Subcutaneous adipose tissue (tissue), 4 donors: Measurements from ENCODE around the gene OGDH. TPM values are rescaled to one million over a fixed set of nuclear protein-coding genes. Genes with fewer than 3 reads are reported as not detected.

Source experiments
- total RNA-seq, 4 donors: library from RNA; depleted of rRNA; stranded (reverse); fragments of >200 nt; gene quantifications; one replicate each; pipeline ENCODE4 v1.1.0, GENCODE V29; 2016
- TF ChIP-seq, protein P1 (sequence below): fragments of 450-650 bp; IDR thresholded peaks from one replicate; pipeline ENCODE4 v1.5.1; 2016; ENCODE audit warnings: low read depth, mild to moderate bottlenecking, control low read depth, antibody characterized with exemption, moderate library complexity

The OGDH gene
- total RNA-seq, 4 donors from 2014 or later: 62.3 to 93.6 (median 68.5) TPM

DNA sequence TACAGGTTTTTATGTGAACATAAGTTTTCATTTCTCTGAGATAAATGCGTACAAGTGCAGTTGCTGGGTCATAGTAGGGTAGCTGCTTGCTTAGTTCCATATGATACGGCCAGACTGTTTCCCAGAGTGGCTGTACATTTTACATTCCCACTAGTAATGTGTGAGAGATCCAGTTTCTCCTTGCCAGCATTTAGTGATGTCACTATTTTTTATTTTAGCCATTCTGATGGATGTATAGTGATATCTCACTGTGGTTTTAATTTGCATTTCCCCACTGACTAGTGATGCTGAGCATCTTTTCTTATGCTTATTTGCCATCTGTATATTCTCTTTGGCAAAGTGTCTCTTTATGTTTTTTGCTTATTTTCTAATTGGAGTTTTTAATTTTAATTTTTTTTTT, 146.4 kb downstream of the OGDH start:
- TF ChIP-seq, protein P1, sequence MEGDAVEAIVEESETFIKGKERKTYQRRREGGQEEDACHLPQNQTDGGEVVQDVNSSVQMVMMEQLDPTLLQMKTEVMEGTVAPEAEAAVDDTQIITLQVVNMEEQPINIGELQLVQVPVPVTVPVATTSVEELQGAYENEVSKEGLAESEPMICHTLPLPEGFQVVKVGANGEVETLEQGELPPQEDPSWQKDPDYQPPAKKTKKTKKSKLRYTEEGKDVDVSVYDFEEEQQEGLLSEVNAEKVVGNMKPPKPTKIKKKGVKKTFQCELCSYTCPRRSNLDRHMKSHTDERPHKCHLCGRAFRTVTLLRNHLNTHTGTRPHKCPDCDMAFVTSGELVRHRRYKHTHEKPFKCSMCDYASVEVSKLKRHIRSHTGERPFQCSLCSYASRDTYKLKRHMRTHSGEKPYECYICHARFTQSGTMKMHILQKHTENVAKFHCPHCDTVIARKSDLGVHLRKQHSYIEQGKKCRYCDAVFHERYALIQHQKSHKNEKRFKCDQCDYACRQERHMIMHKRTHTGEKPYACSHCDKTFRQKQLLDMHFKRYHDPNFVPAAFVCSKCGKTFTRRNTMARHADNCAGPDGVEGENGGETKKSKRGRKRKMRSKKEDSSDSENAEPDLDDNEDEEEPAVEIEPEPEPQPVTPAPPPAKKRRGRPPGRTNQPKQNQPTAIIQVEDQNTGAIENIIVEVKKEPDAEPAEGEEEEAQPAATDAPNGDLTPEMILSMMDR: no peak

DNA sequence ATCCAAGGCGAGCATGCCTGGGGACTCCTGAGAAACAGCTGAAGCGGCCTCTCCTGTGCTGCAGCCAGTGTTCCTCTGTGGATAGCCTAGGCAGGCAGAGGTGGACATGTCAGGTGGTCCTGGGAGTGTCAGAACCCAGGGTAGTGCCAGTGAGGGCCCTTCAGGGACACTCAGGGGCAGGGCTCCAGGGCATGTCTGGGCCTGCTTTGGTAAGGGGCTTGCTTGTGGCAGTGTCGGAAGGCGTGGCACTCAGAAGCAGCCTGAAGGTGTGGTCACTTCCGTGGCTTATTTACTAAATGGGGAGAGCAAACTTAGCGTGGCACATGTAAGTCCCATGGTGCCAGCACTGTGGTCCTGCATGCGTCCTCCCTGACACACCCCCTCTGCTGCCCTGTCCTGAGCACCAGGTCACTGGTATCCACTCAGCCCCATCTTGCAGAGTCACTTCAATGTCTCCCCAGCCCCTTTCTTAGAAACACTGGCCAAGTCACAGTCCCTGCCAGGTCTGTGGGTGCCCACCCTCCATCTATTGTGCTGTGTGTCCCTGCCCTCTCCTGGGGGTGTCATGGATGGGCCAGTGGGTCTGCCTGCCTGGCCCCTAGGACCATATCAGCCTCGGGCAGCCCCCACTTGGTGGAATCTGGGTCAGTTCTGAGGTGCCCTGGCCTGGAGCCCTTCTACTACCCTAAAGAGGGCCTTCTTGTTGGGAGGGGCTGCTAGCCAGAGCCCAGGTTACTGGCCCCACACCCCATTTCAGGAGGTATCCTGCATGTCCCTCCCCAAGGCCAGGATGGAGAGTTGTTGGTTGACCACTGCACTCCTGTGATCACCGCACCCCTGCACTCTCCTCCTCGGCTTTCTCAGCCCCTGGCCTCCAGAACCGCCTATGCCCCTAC, 148.6 kb downstream of the OGDH start:
- TF ChIP-seq, protein P1: no peak

DNA sequence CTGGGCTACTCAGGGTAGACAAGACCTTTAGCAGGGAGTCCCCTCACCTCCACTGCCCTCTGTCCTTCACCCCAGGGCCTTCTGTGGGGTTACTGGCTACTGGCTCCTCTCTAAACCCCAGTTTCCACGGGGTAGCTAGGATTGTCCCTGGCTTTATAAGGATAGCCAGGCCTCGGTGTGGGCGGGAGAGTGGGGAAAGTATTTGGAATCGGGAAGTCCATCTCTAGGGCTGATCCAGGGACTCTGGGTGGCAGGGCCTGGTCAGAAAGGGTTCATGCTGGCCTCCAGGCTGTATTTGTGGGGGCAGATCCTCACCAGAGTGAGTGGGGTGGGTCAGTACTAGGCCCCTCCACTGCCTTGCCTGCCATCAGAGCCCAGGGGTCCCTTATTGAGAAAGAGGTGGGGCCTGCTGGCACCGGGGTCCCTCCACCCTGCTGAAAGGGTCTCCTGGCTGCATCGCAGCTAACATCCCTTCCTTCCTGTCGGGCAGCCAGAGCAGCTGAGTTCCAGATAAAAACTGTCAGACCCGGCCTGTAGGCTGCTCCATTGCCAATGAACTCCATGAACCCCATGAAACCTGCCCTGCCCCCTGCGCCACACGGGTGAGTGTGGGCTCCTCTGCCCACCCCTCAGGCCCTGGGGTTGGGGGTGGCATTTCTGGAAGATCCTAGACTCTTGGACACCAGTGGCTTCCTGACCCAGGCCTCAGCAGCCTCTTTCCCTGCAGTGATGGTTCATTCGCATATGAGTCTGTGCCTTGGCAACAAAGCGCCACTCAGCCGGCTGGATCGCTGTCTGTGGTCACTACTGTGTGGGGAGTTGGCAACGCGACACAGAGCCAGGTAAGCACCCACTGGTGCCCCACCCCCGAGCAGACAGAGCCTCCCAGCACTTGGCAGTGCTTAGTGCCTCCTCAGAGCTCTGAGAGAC, 149.5 kb downstream of the OGDH start:
- TF ChIP-seq, protein P1: no peak

DNA sequence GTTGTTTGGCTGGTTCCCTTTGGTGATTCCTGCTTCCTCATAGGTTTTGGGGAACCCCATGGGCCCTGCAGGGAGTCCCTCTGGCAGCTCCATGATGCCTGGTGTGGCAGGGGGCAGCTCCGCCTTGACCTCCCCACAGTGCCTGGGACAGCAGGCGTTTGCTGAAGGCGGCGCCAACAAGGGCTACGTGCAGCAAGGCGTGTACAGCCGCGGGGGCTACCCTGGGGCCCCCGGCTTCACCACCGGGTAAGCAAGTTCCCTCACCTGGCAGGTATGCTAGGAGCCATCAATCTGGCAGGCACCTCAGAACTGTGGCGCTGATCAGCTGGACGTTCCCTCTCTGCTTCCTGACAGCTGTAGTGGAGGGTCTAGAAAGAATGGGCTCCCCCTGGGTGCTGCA, 150.5 kb downstream of the OGDH start:
- TF ChIP-seq, protein P1: no peak

DNA sequence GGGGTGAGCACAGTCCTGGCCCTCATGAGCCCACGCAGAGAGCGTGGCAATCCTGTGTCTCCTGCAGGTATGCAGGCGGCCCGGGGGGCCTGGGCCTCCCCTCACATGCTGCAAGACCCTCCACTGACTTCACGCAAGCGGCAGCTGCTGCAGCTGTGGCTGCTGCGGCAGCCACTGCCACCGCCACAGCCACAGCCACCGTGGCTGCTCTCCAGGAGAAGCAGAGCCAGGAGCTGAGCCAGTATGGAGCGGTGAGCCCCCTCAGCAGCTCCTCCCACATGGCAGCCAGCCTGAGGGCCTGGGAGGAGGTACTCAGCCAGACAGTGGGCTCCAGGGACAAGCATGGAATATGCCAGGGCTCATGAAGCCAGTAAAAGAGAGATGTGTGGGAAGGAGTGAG, 150.9 kb downstream of the OGDH start:
- TF ChIP-seq, protein P1: no peak

DNA sequence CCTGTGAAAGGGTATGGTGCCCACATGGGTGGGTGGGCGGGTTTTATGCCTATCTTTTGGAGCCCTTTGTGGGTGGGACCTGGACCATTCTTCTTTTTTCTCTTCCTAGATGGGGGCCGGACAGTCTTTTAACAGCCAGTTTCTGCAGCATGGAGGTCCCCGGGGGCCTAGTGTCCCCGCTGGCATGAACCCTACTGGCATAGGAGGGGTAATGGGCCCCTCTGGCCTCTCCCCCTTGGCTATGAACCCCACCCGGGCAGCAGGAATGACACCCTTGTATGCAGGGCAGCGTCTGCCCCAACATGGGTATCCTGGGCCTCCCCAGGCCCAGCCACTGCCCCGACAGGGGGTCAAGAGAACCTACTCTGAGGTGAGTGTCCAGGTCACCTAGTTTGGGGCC, 151.3 kb downstream of the OGDH start:
- TF ChIP-seq, protein P1: no peak

Other genes starting within 250 kb of the OGDH start
- 10 to 100 TPM; 29.7 to 66.7 (median 40.0) TPM for gene NUDCD3, start 116.0 kb upstream of the OGDH start, total RNA-seq
- 1 to 10 TPM in 1 of 4 donors, under 1 TPM in 2, not detected in 1; 0.17 to 3.2 (median 0.22) TPM for gene NPC1L1, start 65.3 kb upstream of the OGDH start, total RNA-seq
- gene DDX56, start 32.7 kb upstream of the OGDH start, total RNA-seq: 10 to 100 TPM; 33.3 to 59.9 (median 46.9) TPM
- 100 to 1,000 TPM in 3 of 4 donors, 10 to 100 TPM in 1; 61.8 to 160 (median 134) TPM for gene TMED4, start 24.4 kb upstream of the OGDH start, total RNA-seq
- 10 to 100 TPM in 3 of 4 donors, 1 to 10 TPM in 1; 7.3 to 21.1 (median 12.2) TPM for gene ZMIZ2, start 142.2 kb downstream of the OGDH start, total RNA-seq
- gene PPIA, start 190.1 kb downstream of the OGDH start, total RNA-seq: 1,000 to 10,000 TPM in 3 of 4 donors, 100 to 1,000 TPM in 1; 921 to 1,568 (median 1,276) TPM
- gene H2AZ2, start 241.5 kb downstream of the OGDH start, total RNA-seq: 100 to 1,000 TPM in 2 of 4 donors, 10 to 100 TPM in 2; 88.7 to 130 (median 96.4) TPM